GM12878 (cell line): ENCODE measurements around the gene CCT6A.

ENCODE experiments used
- BCL3 ChIP-seq: IDR thresholded peaks from 2 replicates; pipeline ENCODE4 v1.6.1; 2011; ENCODE audit warnings: borderline replicate concordance, low read depth, mild to moderate bottlenecking, moderate library complexity, low read length; ENCODE audit not compliant: insufficient read depth, poor library complexity, severe bottlenecking
- CTCF ChIP-seq, 3 experiments: IDR thresholded peaks in 2 of 3; conservative IDR thresholded peaks in 1 of 3; 2 replicates each; pipeline ENCODE4 v1.5.1; 2011; ENCODE audit warnings: low read depth in 3 of 3, low read length in 3 of 3, mild to moderate bottlenecking in 3 of 3, control low read depth in 2 of 3, moderate library complexity in 2 of 3, inconsistent platforms in 1 of 3, mixed read lengths in 1 of 3; ENCODE audit not compliant: control insufficient read depth in 2 of 3, insufficient read depth in 1 of 3; ENCODE audit errors: extremely low read depth in 1 of 3
- EGR1 ChIP-seq, 2 experiments: IDR thresholded peaks; 1 replicate in 1 of 2; 2 replicates in 1 of 2; pipeline ENCODE4 v1.6.1; 2011 to 2012; ENCODE audit warnings: low read depth in 2 of 2, low read length in 2 of 2, borderline replicate concordance in 1 of 2, mild to moderate bottlenecking in 1 of 2, moderate library complexity in 1 of 2
- FOXM1 ChIP-seq: IDR thresholded peaks from 2 replicates; pipeline ENCODE4 v1.6.1; 2012; ENCODE audit warnings: low read depth, mild to moderate bottlenecking, inconsistent platforms, low read length, moderate library complexity
- LARP7 ChIP-seq: fragments of 450-650 bp; IDR thresholded peaks from 2 replicates; pipeline ENCODE4 v1.6.1; 2017; ENCODE audit warnings: mild to moderate bottlenecking
- NR2C2 ChIP-seq: IDR thresholded peaks from 2 replicates; pipeline ENCODE4 v1.6.1; 2011; ENCODE audit warnings: borderline replicate concordance, low read depth; ENCODE audit not compliant: control insufficient read depth, insufficient read length
- POLR2A ChIP-seq: IDR thresholded peaks from 2 replicates; pipeline ENCODE4 v1.6.1; 2011; ENCODE audit warnings: low read depth, mild to moderate bottlenecking, low read length
- SIN3A ChIP-seq: IDR thresholded peaks from 2 replicates; pipeline ENCODE4 v1.6.1; 2012; ENCODE audit warnings: low read depth, low read length, improper control_type of control experiment

GRCh38 chr7:56048245-56048644, 3.3 kb upstream of the CCT6A start:
- TF ChIP-seq CTCF (IDR thresholded peaks at IDR 0.05 in 2 of 3, conservative IDR thresholded peaks at IDR 0.05 in 1 of 3; ENCODE audit: control insufficient read depth in 2 of 3, extremely low read depth in 1 of 3, insufficient read depth in 1 of 3, low read depth in 3 of 3, low read length in 3 of 3), result no peak
- no peak for TF ChIP-seq LARP7
- no peak for TF ChIP-seq POLR2A
- no peak for TF ChIP-seq NR2C2
- TF ChIP-seq SIN3A, result no peak
- no peak for TF ChIP-seq BCL3
- TF ChIP-seq EGR1 (IDR thresholded peaks at IDR 0.05; ENCODE audit: borderline replicate concordance in 1 of 2, low read depth in 2 of 2, low read length in 2 of 2), result no peak
- TF ChIP-seq FOXM1, result no peak
